Ovary (tissue), 9 donors: ENCODE results near the gene SRGAP3. TPM values are rescaled to one million over a fixed set of nuclear protein-coding genes. Genes with fewer than 3 reads are reported as not detected.
A peak's percentile ranks its signal among the peaks of the same experiment; 100 is the strongest.
"Not testable (repeated sequence)": the region's sequence is repeated elsewhere in the genome, so short reads cannot be mapped to it uniquely, and the experiment has no call there.

Experiments used
- DNase-seq, 5 donors: peaks; one replicate each; pipeline ENCODE4 v3.0.0-alpha.2; 2019 to 2020
- H3K27ac ChIP-seq, 2 donors: fragments of 200-600 bp; one replicate each; pipeline versions ENCODE4 v1.5.1 to v1.8.0; 2019 to 2022
- H3K27me3 ChIP-seq: fragments of 200-600 bp; one replicate; pipeline ENCODE4 v1.8.0; 2022
- H3K36me3 ChIP-seq: fragments of 200-600 bp; sonication (generic); one replicate; pipeline ENCODE4 v1.5.1; 2019
- H3K4me1 ChIP-seq: one replicate; pipeline ENCODE4 v1.8.1; 2013; ENCODE audit warnings: mild to moderate bottlenecking, moderate library complexity; ENCODE audit not compliant: insufficient read depth
- H3K4me3 ChIP-seq: fragments of 200-600 bp; sonication (generic); one replicate; pipeline ENCODE4 v1.5.1; 2017
- H3K9me3 ChIP-seq, 2 donors: fragments of 200-600 bp in 1 of 2; sonication (generic) in 1 of 2; one replicate each; pipeline versions ENCODE4 v1.5.1 to v1.8.1; 2013 to 2019; ENCODE audit warnings: mild to moderate bottlenecking in 1 of 2, moderate library complexity in 1 of 2
- EP300 ChIP-seq: sonication (generic); formaldehyde crosslinking; IDR thresholded peaks from one replicate; pipeline ENCODE4 v1.6.1; 2017; ENCODE audit warnings: antibody characterized with exemption
- POLR2A ChIP-seq: fragments of 450-650 bp; IDR thresholded peaks from one replicate; pipeline ENCODE4 v1.6.1; 2017; ENCODE audit warnings: antibody characterized with exemption, mild to moderate bottlenecking, moderate library complexity
- WGBS, 3 donors: extraction: QIAGEN DNeasy Blood & Tissue Kit in 1 of 3; methylation state at CpG; one replicate each; pipeline versions ENCODE4 v1.1.5 to v1.1.7; 2013 to 2017; 5-methylcytosine and 5-hydroxymethylcytosine counted together
- intact Hi-C, 4 donors: fragments of 100-400 bp; cut with DNase I; formaldehyde crosslinking; loops; one replicate each; pipeline versions ENCODE4 v1.11.0 to v1.15.1; 2022 to 2023
- polyA plus RNA-seq, 2 donors: library from polyadenylated mRNA; stranded (reverse); fragments of 200-250 nt in 1 of 2; fragments of 350-450 nt in 1 of 2; fragmentation: Illumina TruSeq in 1 of 2; extraction: RNeasy Lipid Tissue Mini Kit (QIAGEN cat#74804) in 1 of 2; gene quantifications; one replicate each; pipeline ENCODE4 v1.2.3, GENCODE V29; 2013 to 2014
- total RNA-seq, 7 donors: library from RNA; depleted of rRNA in 2 of 7; stranded (reverse); fragments of >200 nt in 2 of 7; fragmentation: NEBNext Ultra II Directional in 3 of 7; extraction: Animal tissue kit (Norgen Biotek cat#: 25700) in 3 of 7; gene quantifications; one replicate each; pipeline versions ENCODE4 v1.1.0 to v1.2.4, GENCODE V29; 2016 to 2023
- TF ChIP-seq, protein P1 (sequence below), 3 donors: fragments of 450-650 bp in 2 of 3; fragments of 200-600 bp in 1 of 3; IDR thresholded peaks; one replicate each; pipeline versions ENCODE4 v1.5.1 to v1.8.0; 2016 to 2022; ENCODE audit warnings: antibody characterized with exemption in 3 of 3, mild to moderate bottlenecking in 1 of 3
- donor health status: DM: no; HTN: no; CAD: no; lungs with moderate emphysema.
- donor health status: DM: no; HTN: no; CAD: no.
- donor health status: Bipolar disorder and iron deficiency.
- donor health status: DM: yes; HTN: yes; CAD: no.
- donor health status: DM: no; HTN: no; CAD: no.
- donor health status: DM: yes; HTN: yes; CAD: no.

Gene SRGAP3
- total and polyA plus RNA-seq, 9 donors: 2.1 to 36.8 (median 13.1) TPM

GRCh38 chr3:9091486-9092235 is 157.8 kb downstream of the SRGAP3 start:
- intact Hi-C loops: no loop called here
- Histone ChIP-seq H3K36me3 (no peaks in the 10 kb centered on the region), H3K9me3 (no peaks in the 10 kb centered on the region), H3K27me3 (no peaks in the 10 kb centered on the region), H3K27ac (peak overlapping the region in 1 of 2 donors; percentile 32), H3K4me1 (peaks cover 9% of the 10 kb centered on the region), H3K4me3 (no peak overlapping the region)
- TF ChIP-seq, protein P1, sequence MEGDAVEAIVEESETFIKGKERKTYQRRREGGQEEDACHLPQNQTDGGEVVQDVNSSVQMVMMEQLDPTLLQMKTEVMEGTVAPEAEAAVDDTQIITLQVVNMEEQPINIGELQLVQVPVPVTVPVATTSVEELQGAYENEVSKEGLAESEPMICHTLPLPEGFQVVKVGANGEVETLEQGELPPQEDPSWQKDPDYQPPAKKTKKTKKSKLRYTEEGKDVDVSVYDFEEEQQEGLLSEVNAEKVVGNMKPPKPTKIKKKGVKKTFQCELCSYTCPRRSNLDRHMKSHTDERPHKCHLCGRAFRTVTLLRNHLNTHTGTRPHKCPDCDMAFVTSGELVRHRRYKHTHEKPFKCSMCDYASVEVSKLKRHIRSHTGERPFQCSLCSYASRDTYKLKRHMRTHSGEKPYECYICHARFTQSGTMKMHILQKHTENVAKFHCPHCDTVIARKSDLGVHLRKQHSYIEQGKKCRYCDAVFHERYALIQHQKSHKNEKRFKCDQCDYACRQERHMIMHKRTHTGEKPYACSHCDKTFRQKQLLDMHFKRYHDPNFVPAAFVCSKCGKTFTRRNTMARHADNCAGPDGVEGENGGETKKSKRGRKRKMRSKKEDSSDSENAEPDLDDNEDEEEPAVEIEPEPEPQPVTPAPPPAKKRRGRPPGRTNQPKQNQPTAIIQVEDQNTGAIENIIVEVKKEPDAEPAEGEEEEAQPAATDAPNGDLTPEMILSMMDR (IDR thresholded peaks at IDR 0.05): no peak
- TF ChIP-seq POLR2A: no peak
- TF ChIP-seq EP300: no peak
- WGBS, 3 donors: 8 to 18% (median 9%) methylated on average over 15 of the region's 15 CpGs
- DNase-seq: peak; percentile 15 to 65 (median 34)

- intact Hi-C loops: no loop called here
- Histone ChIP-seq H3K4me1 (peaks cover 9% of the 10 kb centered on the region), H3K4me3 (no peak overlapping the region), H3K27me3 (no peaks in the 10 kb centered on the region), H3K36me3 (no peaks in the 10 kb centered on the region), H3K9me3 (no peaks in the 10 kb centered on the region), H3K27ac (peak overlapping the region in 1 of 2 donors; percentile 38)
- peak in 2 of 5 donors; percentile 26 to 35 for DNase-seq
- WGBS, 3 donors: 22 to 33% (median 25%) methylated on average over 12 of the region's 12 CpGs
- TF ChIP-seq EP300 (no peak), POLR2A (no peak)
- TF ChIP-seq, protein P1 (IDR thresholded peaks at IDR 0.05): no peak
Observed at GRCh38 chr3:9088441-9089353, 160.7 kb downstream of the SRGAP3 start.

GRCh38 chr3:9087831-9088413 is 161.5 kb downstream of the SRGAP3 start:
- H3K27me3 ChIP-seq: no peaks in the 10 kb centered on the region
- no peaks in the 10 kb centered on the region for H3K36me3 ChIP-seq
- peak overlapping the region in 1 of 2 donors; percentile 38 for H3K27ac ChIP-seq
- peaks cover 9% of the 10 kb centered on the region for H3K4me1 ChIP-seq
- no peak for TF ChIP-seq POLR2A
- no peak for TF ChIP-seq EP300
- no peak overlapping the region for H3K4me3 ChIP-seq
- no peak for DNase-seq
- intact Hi-C loops: no loop called here
- H3K9me3 ChIP-seq: no peaks in the 10 kb centered on the region
- WGBS, 3 donors: 84 to 90% (median 89%) methylated on average over 8 of the region's 8 CpGs

- DNase-seq, H3K27ac ChIP-seq, H3K27me3 ChIP-seq, intact Hi-C loops, H3K4me3 ChIP-seq, H3K9me3 ChIP-seq, H3K36me3 ChIP-seq, H3K4me1 ChIP-seq: not testable (repeated sequence)
- 48 to 91% (median 61%) methylated on average over 2 of the region's 2 CpGs for WGBS, 3 donors
Observed at GRCh38 chr3:9085428-9085827, 164.0 kb downstream of the SRGAP3 start.

GRCh38 chr3:9081184-9081818 is 168.1 kb downstream of the SRGAP3 start:
- no peak overlapping the region for H3K4me3 ChIP-seq
- no peak for DNase-seq
- intact Hi-C loops: no loop called here
- H3K9me3 ChIP-seq: no peaks in the 10 kb centered on the region
- H3K4me1 ChIP-seq: no peaks in the 10 kb centered on the region
- no peak overlapping the region for H3K27ac ChIP-seq
- WGBS, 3 donors: 92 to 100% (median 96%) methylated on average over 1 of the region's 1 CpG
- no peaks in the 10 kb centered on the region for H3K36me3 ChIP-seq
- no peaks in the 10 kb centered on the region for H3K27me3 ChIP-seq
- TF ChIP-seq, protein P1 (IDR thresholded peaks at IDR 0.05): no peak
- TF ChIP-seq EP300 (no peak), POLR2A (no peak)
